NCI-H2029 treated with DMSO at 0.1 percent for 48 hours (cell line): ENCODE data around the gene CNOT9.

Source experiments
- DNase-seq: peaks from one replicate; lab custom pipeline; 2025; lab: John Stamatoyannopoulos, UW

Gene CNOT9

DNA sequence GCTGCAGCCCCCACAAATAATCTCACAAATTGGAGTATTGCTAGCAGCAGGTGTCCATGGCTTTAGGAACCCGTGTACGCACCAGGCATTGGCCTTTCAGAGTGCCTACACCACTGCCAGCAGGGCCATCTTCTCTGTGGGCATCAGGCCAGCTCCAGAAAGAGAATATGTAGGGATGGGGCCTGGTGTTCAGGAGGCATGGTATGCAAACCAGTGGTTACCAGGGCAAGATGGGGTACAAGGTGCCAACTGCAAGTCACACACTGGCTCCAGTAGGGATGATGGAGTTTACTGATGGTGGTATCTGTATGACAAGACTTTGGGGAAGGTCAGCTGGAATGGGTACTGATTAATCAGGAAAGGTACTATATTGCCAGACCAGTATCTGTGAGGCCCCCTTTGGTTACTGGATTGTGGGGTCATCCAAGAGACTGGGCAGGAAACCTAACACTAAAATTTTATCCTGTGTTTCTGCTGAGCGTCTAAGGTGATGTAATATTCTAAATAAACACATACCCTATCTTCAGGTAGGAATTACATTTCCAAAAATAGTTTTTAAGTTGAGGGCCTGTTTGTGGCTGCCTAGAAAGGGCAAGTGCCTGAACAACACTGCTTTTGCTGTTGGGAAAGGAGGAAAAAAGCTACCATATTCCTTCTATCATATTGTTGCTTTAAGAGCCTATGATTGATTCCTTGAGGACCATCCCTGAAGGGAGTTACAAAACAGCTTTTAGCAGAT, 9.0 kb downstream of the CNOT9 start:
- DNase-seq = no peak

DNA sequence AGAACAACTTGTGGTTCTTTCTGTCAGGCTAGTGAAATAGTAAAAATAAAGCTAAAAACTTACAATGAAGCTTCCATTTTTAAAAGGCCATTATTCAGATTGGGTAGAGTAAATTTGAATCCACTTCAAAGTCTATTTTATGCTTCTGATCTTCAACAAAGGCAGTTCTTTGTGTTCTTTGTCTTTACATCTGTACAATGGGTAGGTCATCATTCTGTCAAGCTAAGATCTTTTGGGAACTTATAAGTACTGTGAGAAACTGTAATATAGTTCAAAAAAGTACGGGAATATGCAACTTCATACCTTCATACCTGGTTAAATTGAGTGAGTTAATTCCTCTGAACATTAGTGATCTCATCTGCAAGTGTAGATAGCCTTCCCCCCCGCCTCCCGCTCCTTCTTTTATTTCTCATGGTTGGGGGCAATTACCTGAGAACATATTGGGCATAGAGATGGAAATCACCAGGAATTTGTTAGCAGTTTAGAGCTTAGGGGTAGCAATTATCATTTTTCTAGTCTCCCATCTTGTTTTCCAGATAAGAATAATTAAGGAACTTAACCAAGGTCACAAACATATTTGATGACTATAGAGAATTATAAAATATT, 9.7 kb downstream of the CNOT9 start:
- DNase-seq = no peak

DNA sequence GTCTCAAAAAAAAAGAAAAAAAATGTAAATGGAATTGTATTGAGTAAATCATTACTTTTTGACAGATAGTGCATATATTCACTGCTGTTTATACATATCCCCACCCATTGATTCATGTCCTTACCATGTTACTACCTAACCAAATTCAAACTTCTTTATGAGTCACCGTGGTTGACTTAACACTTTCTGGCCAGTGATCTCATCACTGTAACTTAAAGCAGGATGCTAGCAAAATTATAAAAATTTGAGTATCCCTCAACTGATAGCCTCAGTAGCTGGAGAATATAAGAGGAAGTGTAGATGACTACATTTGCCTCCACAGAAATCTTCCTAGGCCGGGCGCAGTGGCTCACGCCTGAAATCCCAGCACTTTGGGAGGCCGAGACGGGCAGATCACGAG, 13.4 kb downstream of the CNOT9 start:
- no peak for DNase-seq

DNA sequence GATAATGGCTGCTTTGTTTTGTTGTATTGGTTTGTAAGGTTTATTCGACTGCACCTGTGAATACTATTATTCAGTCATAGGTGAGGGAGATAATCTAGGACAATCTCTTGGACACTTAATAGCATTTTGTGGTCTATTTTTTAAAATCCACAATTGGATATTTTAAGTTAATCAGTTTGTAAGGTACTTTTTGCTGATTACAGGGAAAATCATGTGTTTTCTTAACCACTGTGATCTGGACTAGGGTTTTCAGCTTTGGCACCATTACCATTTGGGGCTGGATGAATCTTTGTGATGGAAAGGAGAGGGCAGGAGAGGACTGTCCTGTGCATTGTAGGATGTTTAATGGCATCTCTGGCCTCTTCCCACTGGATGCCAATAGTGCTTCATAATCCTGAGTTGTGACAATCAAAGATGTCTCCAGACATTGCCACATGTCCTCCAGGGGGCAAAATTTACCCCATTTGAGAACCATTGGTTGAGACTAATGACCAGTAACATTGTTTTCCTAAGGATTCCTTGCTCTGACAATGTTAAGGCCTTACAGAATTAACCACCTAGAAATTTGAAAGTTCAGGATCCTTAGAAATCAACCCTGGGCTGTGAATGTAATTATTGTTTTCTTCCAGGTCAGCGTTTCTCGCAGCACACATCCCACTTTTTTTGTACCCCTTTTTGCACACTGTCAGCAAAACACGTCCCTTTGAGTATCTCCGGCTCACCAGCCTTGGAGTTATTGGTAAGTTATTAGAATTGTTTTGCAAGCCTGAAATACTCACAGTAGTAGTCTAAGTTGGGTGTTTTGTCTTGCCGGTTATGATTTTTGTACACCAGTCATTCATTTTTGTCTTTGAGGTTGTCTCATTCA, 15.6 kb downstream of the CNOT9 start:
- DNase-seq = no peak

DNA sequence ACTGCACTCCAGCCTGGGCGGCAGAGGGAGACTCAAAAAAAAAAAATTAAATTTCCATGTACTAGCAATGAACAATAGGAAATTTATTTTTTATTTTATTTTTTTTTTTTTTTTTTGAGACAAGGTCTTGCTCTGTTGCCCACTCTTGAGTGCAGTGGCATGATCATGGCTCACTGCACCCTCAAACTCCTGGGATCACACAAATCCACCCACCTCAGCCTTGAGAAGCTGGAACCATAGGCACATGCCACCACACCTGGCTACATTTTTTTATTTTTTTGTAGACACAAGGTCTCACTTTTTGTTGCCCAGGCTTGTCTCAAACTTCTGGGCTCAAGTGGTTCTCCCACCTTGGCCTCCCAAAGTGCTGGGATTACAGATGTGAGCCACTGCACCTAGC, 16.9 kb downstream of the CNOT9 start:
- no peak for DNase-seq

DNA sequence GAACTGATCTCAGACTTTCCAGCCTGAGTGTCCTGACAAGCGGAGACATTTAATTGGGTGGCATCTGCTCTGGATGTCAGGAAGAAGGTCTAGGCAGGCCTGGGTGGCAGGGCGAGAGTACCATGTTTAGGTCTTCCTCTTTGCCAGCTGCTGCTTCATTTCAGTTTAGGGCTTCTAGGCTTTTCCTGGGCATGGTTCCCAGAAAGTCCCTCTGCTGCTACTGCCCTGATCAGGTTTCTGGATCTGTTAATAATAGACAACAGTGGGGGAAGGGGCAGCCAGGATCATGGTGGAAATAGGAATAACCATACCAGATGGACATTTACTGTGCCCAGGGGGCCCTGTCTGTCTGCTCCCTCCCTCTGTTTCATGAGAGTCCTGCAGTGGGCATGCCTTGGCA, 36.8 kb downstream of the CNOT9 start:
- peak; percentile 39 for DNase-seq

DNA sequence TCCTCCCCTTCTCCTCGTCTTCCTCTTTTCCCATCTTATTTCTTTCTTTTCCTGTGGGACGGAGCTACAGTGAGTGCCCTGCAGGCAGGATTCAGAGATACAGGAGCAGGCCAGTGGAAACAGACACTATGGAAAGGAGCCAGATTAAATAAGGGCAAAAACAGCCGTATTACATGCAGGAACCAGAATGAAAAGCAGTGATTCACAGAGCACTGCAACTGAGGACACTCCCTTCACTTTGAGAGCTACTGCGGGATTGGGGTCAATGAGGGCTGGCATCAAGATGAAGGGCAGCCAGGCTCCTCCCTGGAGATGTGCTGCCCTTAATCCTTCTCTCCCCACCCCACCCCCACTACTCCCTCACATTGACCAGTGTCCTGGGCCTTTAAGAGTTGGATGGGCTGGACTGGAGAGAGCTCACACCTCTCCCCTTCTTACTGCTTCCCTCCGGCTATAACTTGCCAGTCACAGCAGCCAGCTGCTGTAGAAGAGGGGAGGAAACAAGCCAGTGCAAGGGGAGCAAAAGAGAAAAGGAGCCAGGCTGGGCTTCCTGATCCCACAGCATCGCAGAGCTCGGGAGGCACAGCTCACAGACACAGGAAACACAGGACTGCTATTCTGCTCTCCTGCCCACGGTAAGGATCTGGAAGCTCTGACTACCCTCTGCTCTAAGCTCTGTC, 38.9 kb downstream of the CNOT9 start, which contains the start of gene PLCD4:
PLCD4 (plus strand) TSS at position 464 of the 680 bp plus-strand sequence. CDS start 7,841 bp downstream, outside the sequence.
- no peak for DNase-seq

DNA sequence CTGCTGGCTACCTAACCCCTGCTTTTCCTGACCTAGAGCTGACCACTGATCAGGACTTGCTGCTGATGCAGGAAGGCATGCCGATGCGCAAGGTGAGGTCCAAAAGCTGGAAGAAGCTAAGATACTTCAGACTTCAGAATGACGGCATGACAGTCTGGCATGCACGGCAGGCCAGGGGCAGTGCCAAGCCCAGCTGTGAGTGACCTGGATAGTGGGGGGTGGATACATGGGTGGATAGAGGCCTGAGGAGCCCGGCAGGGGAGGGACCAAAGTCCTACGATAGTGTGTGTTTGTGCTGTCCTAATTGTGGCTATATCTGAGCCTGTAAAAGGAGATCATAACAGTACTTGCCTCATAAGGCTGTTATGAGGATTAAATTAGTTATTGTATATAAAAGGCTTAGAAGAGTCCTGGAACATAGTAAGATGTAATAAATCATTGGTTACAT, 47.3 kb downstream of the CNOT9 start:
- no peak for DNase-seq

DNA sequence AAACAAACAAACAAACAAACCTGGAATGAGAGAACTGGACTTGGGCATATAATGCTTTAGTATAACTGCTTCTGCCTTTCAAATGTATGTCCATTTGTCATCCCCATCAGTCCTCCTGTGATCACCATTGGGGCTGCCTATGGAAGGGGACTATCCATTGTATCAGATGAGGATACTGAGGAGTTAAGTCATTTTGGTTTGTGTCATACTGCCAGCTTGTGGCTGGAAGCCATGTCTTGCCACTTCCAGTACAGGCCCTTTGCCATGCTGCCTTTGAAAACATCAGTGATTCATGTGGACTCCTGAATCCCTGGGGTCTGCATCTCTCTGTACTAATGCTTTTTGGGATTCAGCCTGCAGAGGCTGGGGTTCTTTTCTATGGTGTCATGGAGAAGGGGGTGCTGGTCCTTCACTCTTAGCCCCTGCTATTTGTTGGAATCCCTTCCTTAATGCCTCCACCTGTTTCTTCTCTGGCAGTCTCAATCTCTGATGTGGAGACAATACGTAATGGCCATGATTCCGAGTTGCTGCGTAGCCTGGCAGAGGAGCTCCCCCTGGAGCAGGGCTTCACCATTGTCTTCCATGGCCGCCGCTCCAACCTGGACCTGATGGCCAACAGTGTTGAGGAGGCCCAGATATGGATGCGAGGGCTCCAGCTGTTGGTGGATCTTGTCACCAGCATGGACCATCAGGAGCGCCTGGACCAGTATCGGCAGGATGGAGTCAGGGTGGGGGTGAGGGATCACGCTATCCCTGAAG, 49.6 kb downstream of the CNOT9 start:
- no peak for DNase-seq

DNA sequence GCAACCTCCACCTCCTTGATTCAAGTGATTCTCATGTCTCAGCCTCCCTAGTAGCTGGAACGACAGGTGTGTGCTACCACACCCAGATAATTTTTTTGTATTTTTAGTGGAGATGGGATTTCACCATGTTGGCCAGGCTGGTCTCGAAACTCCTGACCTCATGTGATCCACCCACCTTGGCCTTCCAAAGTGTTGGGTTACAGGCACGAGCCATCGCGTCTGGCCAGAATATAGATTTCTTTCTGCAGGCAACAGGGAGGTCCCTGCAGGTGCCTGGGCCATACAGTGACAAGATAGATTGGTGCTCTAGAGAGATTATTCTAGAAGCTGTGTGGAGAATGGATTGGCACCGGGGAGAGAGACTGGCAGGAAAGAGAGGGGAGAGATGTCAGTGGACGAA, 52.4 kb downstream of the CNOT9 start:
- no peak for DNase-seq

DNA sequence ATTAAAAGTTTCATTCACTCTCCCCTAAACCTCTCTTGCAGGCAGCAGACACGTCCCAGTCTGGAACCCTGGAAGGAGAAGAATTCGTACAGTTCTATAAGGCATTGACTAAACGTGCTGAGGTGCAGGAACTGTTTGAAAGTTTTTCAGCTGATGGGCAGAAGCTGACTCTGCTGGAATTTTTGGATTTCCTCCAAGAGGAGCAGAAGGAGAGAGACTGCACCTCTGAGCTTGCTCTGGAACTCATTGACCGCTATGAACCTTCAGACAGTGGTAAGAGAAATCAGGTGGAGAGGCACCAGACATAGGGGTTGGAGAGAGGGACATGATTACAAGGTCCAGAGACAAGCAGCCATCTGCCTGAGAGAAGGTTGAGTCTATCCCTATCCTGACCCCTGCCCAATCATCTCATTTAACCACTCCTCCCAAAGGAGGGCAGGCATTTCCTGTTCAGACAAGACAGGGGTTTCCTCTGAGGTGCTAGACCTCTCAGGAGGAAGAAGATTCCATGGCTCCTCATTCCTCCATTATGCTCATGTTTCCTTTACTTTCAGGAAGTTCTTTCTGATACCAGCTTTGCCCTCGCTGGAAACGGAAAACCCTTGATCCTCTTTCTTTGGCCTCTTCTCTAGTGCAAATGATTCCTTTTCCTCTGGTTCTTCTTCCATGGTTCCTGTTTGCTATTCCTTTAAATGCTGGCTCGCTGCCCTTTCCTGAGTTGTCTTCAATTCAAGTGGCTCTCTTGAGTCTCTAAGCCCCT, 54.1 kb downstream of the CNOT9 start:
- DNase-seq = no peak

DNA sequence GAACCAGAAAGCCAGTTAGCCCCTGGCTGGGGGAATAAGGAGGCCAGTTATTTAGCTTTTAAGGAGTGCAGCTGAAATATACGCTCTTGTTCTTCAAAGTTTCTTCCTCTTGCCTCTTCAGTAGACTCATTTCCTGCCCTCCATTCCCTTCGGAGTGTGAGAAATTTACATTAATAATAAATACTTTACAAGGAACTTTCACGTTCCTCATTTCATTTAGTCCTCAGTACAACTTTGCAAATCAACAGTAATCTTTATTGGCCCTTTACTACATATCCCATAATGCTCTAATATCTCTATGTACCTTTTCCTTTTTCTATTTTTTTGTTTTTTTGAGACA, 54.7 kb downstream of the CNOT9 start:
- no peak for DNase-seq

DNA sequence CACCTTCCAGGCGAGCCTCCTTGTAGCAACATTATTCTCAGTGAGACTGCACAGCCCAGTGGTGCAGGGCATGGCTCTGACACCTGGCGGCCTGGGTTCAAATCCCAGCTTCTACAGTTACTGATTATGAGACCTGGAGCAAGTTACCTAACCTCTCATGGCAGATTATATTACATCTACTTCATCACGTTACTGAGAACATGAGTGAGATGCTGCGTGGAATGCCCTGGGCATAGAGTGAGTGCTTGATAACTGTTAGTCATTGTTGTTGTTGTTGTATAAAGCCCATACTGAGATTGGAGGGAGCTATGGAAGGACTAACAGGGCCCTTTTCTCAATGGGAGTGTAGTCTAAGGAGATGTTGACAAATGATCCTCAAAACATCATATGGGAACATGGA, 57.7 kb downstream of the CNOT9 start:
- no peak for DNase-seq

DNA sequence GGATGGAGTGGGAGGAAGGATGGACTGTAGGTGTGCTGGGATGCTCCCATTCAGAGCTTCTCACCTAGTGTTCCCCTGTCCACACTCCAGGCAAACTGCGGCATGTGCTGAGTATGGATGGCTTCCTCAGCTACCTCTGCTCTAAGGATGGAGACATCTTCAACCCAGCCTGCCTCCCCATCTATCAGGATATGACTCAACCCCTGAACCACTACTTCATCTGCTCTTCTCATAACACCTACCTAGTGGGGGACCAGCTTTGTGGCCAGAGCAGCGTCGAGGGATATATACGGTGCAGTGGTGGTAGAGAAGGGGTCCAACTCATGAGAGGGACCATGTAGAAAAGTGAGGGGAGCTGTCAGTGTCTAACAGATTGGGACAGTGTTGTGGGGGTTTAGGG, 59.3 kb downstream of the CNOT9 start:
- DNase-seq = no peak

DNA sequence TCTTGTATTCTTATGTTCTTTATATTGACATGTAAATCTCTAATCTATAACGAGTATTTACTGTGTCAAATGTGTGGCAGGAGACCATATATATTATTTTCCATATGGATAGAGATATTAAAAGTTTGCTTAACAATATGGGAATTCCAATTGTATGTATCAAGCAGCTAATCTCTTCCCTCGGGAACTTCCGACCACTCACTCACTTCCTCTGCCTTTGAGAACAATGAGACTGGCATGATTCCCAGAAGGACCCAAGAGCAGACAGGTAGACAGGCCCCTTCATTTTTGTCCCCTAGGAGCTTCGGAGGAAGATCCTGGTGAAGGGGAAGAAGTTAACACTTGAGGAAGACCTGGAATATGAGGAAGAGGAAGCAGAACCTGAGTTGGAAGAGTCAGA, 63.2 kb downstream of the CNOT9 start:
- no peak for DNase-seq

DNA sequence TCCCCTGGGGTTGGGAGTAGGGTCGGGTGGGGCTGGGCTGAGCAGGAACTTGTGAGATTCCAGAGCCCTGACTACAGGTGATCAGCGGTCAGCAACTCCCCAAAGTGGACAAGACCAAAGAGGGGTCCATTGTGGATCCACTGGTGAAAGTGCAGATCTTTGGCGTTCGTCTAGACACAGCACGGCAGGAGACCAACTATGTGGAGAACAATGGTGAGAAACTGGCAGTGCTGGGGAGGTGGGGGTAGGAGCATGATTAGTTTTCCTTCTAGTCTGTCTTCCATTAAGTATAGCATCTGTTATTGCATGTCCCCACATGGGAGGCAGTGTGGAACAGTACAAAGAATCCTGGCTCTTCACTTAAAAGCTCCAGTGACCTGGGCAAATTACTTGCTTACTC, 67.1 kb downstream of the CNOT9 start:
- DNase-seq = no peak

DNA sequence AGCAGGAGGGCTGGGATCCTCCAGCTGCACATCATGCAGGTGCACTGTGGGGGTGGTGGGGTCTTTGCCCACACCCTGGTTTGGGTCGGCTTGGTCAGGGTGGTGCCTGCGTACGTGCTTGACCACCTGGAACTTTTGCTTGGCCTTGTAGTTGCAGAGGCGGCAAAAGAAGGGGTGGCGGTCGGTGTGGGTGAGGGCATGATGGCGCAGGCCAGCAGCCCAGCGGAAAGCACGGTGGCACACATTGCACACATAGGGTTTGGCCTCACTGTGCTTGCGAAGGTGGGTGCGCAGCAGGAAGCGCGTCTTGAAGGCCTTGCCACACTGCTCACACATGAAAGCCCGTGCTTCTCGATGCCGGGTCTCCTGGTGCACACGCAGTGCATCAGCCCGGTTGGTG, 69.7 kb downstream of the CNOT9 start:
- DNase-seq = no peak

DNA sequence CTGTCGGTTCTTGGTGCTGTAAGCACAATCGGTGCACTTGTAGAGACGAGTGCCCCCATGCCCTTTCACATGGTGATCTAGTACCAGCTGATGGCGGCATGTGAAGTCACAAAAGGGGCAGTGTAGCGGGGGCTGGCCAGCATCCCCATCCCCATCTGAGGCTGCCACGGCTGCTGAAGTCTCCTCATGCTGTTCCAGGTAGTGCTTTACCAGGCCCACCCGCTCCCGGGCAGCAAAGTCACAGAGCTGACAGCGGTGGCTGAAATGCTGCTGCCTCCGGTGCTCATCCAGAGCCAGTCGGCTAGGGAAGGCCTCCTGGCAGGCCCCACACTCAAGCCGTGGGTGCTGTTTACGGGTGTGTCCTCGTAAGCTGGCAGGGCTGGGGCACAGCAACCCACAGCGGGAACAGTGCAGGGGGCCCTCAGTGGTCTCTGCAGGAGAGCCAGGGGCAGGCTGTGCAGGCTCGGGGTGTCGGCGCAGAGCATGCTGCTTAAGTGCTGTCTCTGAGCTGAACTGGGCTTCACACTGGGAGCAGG, 73.5 kb downstream of the CNOT9 start:
- no peak for DNase-seq

DNA sequence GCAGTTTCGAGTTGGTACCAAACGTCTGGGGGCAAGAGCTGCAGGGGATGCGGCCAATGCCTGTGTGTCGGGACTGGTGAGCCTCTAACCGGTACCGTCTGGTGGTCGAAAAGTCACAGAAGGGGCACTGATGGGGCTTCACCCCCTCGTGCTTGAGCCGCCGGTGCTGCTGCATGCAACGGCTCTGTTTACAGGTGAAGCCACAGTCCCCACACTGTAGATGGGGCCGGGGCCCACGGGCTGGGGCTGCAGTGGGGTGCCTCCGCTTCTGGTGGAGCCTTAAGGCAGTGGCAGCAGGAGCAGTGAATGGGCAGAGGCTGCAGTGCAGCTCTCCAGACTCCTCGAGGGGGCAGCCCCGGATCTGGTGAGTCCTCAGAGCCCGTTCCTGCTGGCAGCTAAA, 74.1 kb downstream of the CNOT9 start:
- DNase-seq = no peak

DNA sequence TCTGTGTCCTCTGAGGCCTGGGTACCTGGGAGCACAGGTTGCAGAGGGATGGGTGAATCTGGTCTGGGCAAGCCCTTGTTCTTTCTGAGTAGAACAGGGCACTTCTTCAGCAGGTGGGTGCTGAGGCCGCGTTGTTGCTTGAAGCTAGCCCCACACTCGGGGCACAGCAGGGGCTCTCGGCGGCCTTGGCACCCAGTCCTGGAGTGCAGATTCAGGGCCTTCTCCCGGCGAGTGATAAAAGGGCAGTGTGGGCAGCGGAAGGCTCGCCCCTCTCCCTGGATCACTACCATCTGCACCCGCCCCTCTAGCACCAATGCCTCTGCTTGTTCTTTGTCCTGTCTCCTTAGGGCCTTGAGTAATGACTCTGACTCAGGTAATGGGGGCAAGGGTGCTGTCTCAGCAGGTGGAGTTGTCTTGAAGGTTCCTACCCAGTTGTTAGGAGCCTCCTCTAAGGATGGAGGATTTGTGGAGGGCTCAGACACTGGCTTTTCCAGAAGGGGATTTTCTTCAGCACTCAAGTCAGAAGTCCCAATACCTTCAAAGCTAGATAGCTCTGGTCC, 75.2 kb downstream of the CNOT9 start:
- DNase-seq = no peak
